Measurements from ENCODE around the gene GLUD1.
"Not testable (repeated sequence)": the region's sequence is repeated elsewhere in the genome, so short reads cannot be mapped to it uniquely, and the experiment has no call there.

The GLUD1 gene

GRCh38 chr10:87094373-87095235 lies at the start of gene GLUD1, which contains the start of gene SHLD2:
GLUD1 (minus strand) TSS chr10:87094843; CDS start chr10:87094769, 74 bp downstream.
SHLD2 (plus strand) TSS chr10:87095206; CDS start chr10:87151355, 56,149 bp downstream.
- peak; percentile 67 to 69 for DNase-seq (ENCODE audit: low read depth in 2 of 2)

DNA sequence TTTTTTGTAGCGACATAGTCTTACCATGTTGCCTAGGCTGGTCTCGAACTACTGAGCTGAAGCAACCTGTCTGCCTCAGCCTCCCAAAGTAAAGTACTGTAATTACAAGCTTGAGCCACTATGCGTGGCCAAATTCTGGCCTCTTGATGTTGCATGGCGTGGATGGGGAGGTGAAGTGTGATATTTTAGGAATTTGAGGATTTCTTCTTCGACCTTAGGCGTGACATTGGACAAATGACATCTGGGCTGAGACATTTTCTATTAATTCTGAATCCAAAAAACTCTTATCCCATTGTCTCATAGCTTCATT lies 48.4 kb upstream of the GLUD1 start:
- not testable (repeated sequence) for DNase-seq (ENCODE audit: low read depth in 2 of 2)

GRCh38 chr10:87142230-87143108 lies 47.8 kb upstream of the GLUD1 start:
- not testable (repeated sequence) for DNase-seq (ENCODE audit: low read depth in 2 of 2)

- DNase-seq (ENCODE audit: low read depth in 2 of 2): not testable (repeated sequence)
Measured at GRCh38 chr10:87137478-87137877, 42.8 kb upstream of the GLUD1 start.

- not testable (repeated sequence) for DNase-seq (ENCODE audit: low read depth in 2 of 2)
Measured at GRCh38 chr10:87134440-87134839, 39.8 kb upstream of the GLUD1 start.

DNA sequence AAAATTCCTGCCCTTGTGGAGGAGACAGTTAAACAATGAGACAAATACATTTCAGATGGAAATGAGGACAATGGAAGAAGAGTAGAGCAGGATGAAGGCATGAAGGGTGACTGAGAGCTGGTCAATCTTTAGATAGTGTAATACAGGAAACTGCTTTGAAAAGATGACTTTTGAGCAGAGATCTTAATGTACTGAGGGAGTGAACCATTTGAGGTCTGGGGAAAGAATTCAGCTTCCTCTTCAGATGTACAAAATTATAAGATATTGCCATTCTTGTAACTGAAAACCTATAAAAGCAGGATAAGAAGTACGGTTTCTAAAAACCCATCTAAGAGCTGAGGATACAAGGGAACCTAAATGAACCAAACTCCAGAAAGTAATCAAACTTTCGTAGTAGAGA lies 39.3 kb upstream of the GLUD1 start:
- not testable (repeated sequence) for DNase-seq (ENCODE audit: low read depth in 2 of 2)

DNA sequence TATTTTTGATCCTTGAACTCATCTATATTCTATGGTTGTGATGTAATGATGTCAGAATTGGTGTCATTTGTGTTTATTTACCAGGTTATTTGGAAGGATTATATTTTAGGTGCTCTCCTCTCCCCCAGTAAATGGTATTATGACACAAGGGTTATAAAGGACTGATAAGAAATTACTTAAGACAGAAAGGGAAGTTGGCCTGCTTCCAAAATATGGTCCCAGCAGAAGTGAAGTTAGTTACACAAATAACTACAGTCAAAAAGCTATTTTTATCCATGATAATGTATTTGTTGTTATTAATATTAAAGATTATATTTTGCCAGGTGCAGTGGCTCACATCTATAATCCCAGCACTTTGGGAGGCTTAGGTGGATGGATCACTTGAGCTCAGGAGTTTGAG lies 37.5 kb upstream of the GLUD1 start:
- DNase-seq (ENCODE audit: low read depth in 2 of 2): not testable (repeated sequence)

DNA sequence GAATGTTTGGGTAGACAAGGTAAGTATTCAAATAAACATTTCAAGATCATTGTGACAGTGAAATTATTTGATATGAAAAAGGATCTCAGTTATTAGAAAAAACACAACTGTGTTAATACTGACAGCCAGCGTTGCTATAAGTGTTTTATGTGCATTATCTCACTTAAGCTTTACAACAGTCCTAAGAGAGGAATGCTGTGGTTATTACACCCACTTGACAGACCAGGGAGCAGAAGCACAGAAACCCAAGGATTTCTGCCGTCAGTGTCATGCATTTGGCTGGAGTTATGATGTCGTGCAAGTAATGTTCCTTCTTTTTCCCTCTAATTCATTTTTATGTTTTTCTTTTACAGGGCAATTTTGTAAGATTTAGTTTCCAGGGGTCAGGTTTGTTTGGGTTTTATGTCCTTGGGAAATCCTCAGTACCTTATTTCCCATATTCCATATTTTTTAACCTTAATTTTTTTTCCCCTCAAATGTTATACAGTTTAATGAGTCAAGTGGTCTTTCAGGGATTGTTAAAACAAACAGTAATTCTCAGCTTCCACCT lies 33.0 kb upstream of the GLUD1 start:
- DNase-seq (ENCODE audit: low read depth in 2 of 2): not testable (repeated sequence)

DNA sequence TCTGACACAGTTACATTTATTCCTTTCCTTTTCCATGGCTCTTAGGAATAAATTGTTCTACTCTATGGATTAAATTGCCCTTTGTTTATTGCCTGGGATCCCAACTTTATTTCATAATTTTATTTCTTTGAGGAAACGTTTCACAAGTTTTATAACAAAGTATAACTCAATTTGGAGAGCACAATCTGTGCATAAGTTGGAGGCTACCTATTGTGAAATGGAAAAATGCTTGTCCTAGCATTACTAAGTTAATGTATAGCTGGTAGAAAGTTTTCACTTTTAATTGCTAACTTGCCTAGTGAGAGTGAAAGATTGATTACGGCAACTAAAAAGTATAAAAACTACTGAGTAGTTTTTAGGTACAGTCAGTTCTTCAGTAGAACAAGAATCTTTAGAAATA lies 32.4 kb upstream of the GLUD1 start:
- not testable (repeated sequence) for DNase-seq (ENCODE audit: low read depth in 2 of 2)

- DNase-seq (ENCODE audit: low read depth in 2 of 2): not testable (repeated sequence)
Measured at GRCh38 chr10:87123351-87123750, 28.7 kb upstream of the GLUD1 start.

DNA sequence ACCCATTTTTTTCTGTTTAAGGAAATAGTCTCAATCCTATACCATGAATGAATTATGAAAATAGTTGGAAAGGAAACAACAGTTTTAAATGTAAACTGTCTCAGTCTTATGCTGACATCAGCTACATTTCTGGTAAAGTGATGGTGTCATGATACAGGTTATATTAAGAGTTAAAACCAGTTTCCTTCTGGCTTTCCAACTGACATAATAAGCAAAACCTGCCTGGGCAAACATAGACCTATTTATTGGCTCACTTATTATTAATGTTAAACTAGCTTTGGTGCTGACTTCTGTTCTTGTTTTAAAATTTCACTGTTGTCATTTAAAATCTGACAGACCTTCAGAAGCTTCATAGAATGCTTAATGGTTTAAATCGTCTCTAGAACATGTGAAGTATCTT lies 24.4 kb upstream of the GLUD1 start:
- DNase-seq (ENCODE audit: low read depth in 2 of 2): not testable (repeated sequence)

GRCh38 chr10:87118122-87118521 lies 23.5 kb upstream of the GLUD1 start:
- DNase-seq (ENCODE audit: low read depth in 2 of 2): not testable (repeated sequence)

DNA sequence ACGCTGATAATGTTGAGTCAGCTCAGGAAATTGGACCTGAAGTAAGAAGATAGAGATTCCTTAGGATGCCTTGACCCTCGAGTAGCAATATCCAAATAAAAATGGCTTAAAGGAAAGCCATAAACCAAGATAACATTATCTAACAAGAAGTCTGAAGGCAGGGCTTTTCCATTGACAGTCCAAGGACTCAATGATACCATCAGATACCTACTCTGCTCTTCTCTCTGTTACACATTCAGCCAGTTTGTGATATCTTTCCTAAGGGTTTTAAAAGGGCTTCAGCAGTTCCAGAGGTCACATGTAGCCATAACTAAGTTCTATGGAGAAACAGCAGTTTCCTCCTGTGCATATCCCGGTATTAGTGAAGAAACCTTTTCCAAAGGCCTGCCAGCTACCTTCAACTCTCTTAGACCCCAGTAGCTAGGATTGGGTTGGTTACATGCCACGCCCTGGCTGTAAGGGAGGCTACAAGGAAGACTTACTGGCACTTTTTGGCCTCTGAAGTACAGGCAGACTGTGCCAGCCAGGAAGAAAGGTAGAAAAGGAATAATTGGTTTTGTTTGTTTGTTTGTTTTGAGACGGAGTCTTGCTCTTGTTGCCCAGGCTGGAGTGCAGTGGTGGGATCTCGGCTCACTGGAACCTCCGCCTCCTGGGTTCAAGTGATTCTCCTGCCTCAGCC lies 10.9 kb upstream of the GLUD1 start:
- no peak for DNase-seq (ENCODE audit: low read depth in 2 of 2)

GRCh38 chr10:87104727-87105126 lies 10.1 kb upstream of the GLUD1 start:
- not testable (repeated sequence) for DNase-seq (ENCODE audit: low read depth in 2 of 2)

- no peak for DNase-seq (ENCODE audit: low read depth in 2 of 2)
Measured at GRCh38 chr10:87101996-87102395, 7.4 kb upstream of the GLUD1 start.

DNA sequence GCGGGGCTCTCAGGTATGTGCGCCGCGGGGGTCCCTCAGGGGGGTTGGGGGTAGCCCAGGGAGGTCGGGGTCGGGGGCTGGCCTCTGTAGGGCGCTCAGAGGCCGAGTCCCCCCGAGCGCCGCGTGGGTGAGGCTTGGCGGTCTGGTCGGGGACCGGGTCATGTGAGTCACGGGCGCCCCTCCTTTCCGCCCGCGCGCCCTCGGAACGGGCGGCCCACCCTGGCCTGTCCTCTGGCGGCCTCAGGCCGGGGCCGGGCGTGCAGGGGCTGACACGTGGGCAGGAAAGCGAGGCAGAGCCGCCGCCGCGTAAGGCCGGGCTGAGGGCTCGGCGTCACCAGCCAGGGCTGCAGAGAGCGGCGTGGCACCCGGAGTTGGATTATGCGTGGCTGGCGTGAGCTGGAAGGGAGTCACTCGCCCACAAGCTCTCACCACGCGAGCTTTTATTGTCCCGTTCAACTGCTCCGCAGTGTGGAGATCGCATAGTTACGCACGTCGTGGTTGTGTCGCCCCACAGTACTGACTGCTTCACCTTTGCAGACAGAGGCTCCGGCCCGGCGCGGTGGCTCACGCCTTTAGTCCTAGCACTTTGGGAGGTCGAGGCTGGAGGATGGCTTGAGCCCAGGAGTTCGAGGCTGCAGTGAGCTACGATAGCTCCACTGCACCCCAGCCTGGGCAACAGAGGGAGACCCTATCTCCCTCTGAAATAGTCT lies 748 bp upstream of the GLUD1 start:
- peak; percentile 48 to 53 for DNase-seq (ENCODE audit: low read depth in 2 of 2)

DNA sequence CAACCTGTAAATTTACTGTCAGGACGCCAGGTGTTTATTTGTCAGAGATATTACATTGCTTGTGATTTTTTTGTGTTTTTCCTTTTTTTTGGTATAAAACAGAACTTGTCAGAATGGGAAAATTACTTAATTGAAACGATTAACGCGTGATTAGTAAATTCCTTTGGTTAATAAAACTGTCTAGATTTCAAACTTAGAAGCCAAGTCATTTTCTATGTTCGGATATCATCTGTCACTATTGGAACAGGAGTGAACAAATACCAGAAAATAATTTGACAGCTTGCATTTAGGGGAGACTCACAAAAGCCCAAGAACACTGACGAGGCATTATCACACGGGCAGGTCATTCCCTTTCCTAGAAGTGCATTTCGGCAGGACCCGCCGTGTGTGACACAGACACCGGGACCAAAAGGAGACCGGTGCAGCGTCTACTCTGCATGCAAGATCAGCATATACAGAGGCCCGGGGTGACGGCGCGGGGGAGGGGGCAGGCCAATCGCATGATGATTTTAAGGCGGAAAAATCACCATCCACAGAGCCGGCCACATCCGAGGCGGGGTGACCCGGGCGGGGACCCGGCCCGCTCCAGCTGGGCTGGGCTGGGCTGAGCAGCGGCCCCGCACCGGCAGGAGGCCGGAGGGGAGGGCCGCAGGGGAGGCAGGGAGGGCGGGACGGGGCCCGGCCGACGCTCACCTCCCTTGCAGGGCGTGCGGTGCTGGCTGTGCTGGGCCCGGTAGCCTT lies 841 bp downstream of the GLUD1 start:
- DNase-seq (ENCODE audit: low read depth in 2 of 2): peak; percentile 27 to 34

DNA sequence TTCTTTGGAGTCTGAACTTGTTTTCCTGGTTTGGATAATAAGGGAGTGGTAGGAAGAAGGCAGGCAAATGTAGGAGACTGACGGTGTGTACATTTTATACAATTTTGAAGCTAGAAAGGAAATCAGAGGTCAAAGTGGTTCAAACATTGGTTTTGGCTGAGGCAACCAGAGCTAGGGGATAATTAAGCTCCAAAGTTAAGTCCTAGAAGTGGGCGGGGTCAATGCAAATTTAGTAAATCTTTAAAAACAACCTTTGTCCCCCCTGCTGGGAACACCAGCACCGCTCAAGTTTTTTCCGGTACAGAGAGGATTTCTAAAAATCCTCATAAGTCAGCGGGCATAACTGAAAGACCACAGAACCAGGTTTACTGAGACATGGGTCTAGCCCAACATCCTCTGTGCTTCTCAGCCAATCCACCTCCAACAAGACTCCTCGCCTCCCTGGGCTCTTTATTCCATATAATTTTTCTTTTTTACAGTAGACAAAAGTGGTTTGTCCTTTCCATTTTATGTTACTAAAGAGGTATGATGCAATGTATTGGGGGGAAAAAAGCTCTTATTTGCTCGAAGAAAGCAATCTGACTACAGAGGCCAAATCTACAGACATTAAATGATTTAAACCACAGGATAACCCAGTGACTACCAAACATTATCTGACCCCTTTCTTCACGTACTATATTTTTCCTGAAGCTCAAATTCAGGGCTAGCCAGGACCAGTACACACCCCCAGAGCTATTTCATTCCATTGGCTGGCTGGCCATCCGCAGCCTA lies 1.6 kb downstream of the GLUD1 start:
- no peak for DNase-seq (ENCODE audit: low read depth in 2 of 2)

- DNase-seq (ENCODE audit: low read depth in 2 of 2): no peak
Measured at GRCh38 chr10:87092376-87092860, 2.2 kb downstream of the GLUD1 start.

Data from stimulated activated CD8-positive, alpha-beta memory T cell treated with anti-CD3 and anti-CD28 coated beads, Interleukin-7, amount 100 ng/mL, for 1 hour (primary cell).